Trophoblast cell (in vitro differentiated cells and primary cell): Measurements from ENCODE around the gene C1RL.

Source experiments
- DNase-seq, 2 donors: peaks; one replicate each; pipeline ENCODE4 v3.0.0-alpha.2; 2016
- H2AFZ ChIP-seq: 2 replicates; pipeline ENCODE4 v1.6.1; 2013; ENCODE audit warnings: low read length, moderate library complexity, mild to moderate bottlenecking; ENCODE audit not compliant: insufficient read depth, poor library complexity
- H2AK5ac ChIP-seq: 2 replicates; pipeline ENCODE4 v1.6.1; 2013; ENCODE audit warnings: mild to moderate bottlenecking, low read length
- H2BK120ac ChIP-seq: 2 replicates; pipeline ENCODE4 v1.6.1; 2013; ENCODE audit warnings: low read length, mild to moderate bottlenecking, moderate library complexity; ENCODE audit not compliant: insufficient read depth, poor library complexity
- H2BK12ac ChIP-seq: 2 replicates; pipeline ENCODE4 v1.6.1; 2013; ENCODE audit warnings: mild to moderate bottlenecking, low read length, moderate library complexity
- H2BK5ac ChIP-seq: 2 replicates; pipeline ENCODE4 v1.6.1; 2013; ENCODE audit warnings: low read length, low read depth, moderate library complexity, mild to moderate bottlenecking; ENCODE audit not compliant: poor library complexity
- H3K14ac ChIP-seq: 2 replicates; pipeline ENCODE4 v1.6.1; 2013; ENCODE audit warnings: mild to moderate bottlenecking, low read length
- H3K18ac ChIP-seq: 2 replicates; pipeline ENCODE4 v1.6.1; 2013; ENCODE audit warnings: mild to moderate bottlenecking, low read length
- H3K23ac ChIP-seq: 2 replicates; pipeline ENCODE4 v1.6.1; 2013; ENCODE audit warnings: low read length
- H3K27ac ChIP-seq: 2 replicates; pipeline ENCODE4 v1.5.1; 2013; ENCODE audit warnings: low read depth, mild to moderate bottlenecking, inconsistent platforms, low read length, moderate library complexity
- H3K27me3 ChIP-seq: 2 replicates; pipeline ENCODE4 v1.6.1; 2013; ENCODE audit warnings: inconsistent platforms, mild to moderate bottlenecking, low read length, moderate library complexity; ENCODE audit not compliant: insufficient read depth
- H3K36me3 ChIP-seq, 2 experiments: 1 replicate in 1 of 2; 2 replicates in 1 of 2; pipeline ENCODE4 v1.6.1; 2013; ENCODE audit warnings: low read length in 2 of 2, mild to moderate bottlenecking in 2 of 2, moderate library complexity in 1 of 2; ENCODE audit not compliant: insufficient read depth in 2 of 2, control insufficient read depth in 1 of 2
- H3K4ac ChIP-seq: 2 replicates; pipeline ENCODE4 v1.6.1; 2013; ENCODE audit warnings: low read depth, mild to moderate bottlenecking, low read length, moderate library complexity
- H3K4me1 ChIP-seq, 2 experiments: 1 replicate in 1 of 2; 2 replicates in 1 of 2; pipeline ENCODE4 v1.6.1; 2013; ENCODE audit warnings: low read length in 2 of 2, mild to moderate bottlenecking in 2 of 2, moderate library complexity in 1 of 2; ENCODE audit not compliant: insufficient read depth in 2 of 2, control insufficient read depth in 1 of 2
- H3K4me2 ChIP-seq: 2 replicates; pipeline ENCODE4 v1.6.1; 2013; ENCODE audit warnings: inconsistent platforms, mild to moderate bottlenecking, low read length, moderate library complexity
- H3K4me3 ChIP-seq: 2 replicates; pipeline ENCODE4 v1.5.1; 2013; ENCODE audit warnings: mild to moderate bottlenecking, low read depth, low read length, inconsistent platforms
- H3K79me1 ChIP-seq: one replicate; pipeline ENCODE4 v1.6.1; 2013; ENCODE audit warnings: low read length
- H3K79me2 ChIP-seq: 2 replicates; pipeline ENCODE4 v1.6.1; 2013; ENCODE audit warnings: low read length, mild to moderate bottlenecking; ENCODE audit not compliant: control insufficient read depth, insufficient read depth, poor library complexity
- H3K9ac ChIP-seq: 2 replicates; pipeline ENCODE4 v1.6.1; 2013; ENCODE audit warnings: mild to moderate bottlenecking, low read length
- H3K9me3 ChIP-seq: 2 replicates; pipeline ENCODE4 v1.6.1; 2013; ENCODE audit warnings: low read depth, mild to moderate bottlenecking, control low read depth, inconsistent platforms, low read length; ENCODE audit not compliant: insufficient read depth
- H4K12ac ChIP-seq: 2 replicates; pipeline ENCODE4 v1.6.1; 2013; ENCODE audit warnings: low read depth, mild to moderate bottlenecking, low read length, moderate library complexity
- H4K8ac ChIP-seq: 2 replicates; pipeline ENCODE4 v1.6.1; 2013; ENCODE audit warnings: low read depth, mild to moderate bottlenecking, low read length, moderate library complexity
- H4K91ac ChIP-seq: one replicate; pipeline ENCODE4 v1.6.1; 2013; ENCODE audit warnings: low read depth, mild to moderate bottlenecking, low read length, moderate library complexity
- WGBS: extraction: QIAGEN DNeasy Blood & Tissue Kit; methylation state at CpG from one replicate; pipeline ENCODE4 v1.1.7; 2013; ENCODE audit warnings: missing lambda C conversion rate; ENCODE audit not compliant: insufficient read length, insufficient coverage; ENCODE audit errors: extremely low coverage; 5-methylcytosine and 5-hydroxymethylcytosine counted together

The C1RL gene

DNA sequence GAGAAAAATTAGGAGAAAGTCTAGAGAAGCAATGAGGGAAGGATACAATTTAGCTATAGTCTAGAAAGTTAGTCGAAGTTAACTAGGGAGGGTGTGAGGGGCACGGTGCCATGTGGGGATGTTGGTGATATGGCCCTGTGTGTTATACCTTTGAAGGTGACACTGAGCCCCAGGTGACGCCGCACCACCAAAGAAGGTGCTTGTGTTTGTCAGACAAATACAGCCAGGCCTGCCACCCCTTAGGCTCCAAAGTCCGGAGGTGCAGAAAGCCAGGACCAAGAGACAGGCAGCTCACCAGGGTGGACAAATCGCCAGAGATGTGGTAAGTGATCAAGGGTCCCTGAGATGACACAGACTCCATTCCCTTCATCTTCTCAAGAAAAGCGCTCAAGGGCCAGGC, 47.4 kb downstream of the C1RL start:
- Histone ChIP-seq H3K79me1 (no peaks in the 10 kb centered on the region), H4K12ac (no peak overlapping the region), H2AK5ac (no peak overlapping the region), H3K27ac (no peak overlapping the region), H3K9me3 (no peaks in the 10 kb centered on the region), H3K4ac (no peak overlapping the region), H3K18ac (no peak overlapping the region), H2BK120ac (no peak overlapping the region), H2AFZ (no peak overlapping the region), H3K14ac (no peak overlapping the region), H2BK12ac (no peak overlapping the region), H4K91ac (no peak overlapping the region), H3K4me3 (no peak overlapping the region), H3K36me3 (no peaks in the 10 kb centered on the region), H3K4me2 (no peak overlapping the region), H3K27me3 (no peaks in the 10 kb centered on the region), H3K4me1 (no peaks in the 10 kb centered on the region), H3K9ac (no peak overlapping the region), H4K8ac (no peak overlapping the region), H3K79me2 (no peaks in the 10 kb centered on the region), H3K23ac (no peak overlapping the region), H2BK5ac (no peak overlapping the region)
- no peak for DNase-seq
- no CpG with 5 or more reads among the region's 7 CpGs for WGBS

DNA sequence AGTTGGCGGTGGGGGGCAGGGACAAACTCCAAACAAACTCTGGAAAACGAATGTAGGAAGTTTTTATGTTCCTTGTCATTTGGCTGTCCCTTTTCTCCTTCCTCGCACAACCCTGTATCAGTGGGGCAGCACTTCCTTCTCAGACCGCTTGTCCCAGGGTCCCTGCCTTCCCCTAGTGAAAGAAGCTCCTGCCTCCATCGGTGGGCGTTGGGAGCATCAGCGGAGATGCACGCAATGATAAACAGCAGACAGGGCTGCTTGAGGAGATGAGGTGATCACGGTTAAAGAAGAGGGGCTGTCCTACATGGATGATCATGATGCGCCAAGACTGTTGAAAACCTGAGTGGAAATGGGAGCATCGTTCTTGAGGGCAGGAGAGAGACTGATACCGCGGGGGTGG, 47.9 kb downstream of the C1RL start:
- Histone ChIP-seq H3K18ac (no peak overlapping the region), H2BK5ac (no peak overlapping the region), H3K4me1 (no peaks in the 10 kb centered on the region), H3K9ac (no peak overlapping the region), H2BK12ac (no peak overlapping the region), H2AFZ (no peak overlapping the region), H3K14ac (no peak overlapping the region), H2BK120ac (no peak overlapping the region), H3K23ac (no peak overlapping the region), H3K4ac (no peak overlapping the region), H3K27me3 (no peaks in the 10 kb centered on the region), H3K4me3 (peak overlapping the region; percentile 7), H3K9me3 (no peaks in the 10 kb centered on the region), H4K8ac (no peak overlapping the region), H3K79me1 (no peaks in the 10 kb centered on the region), H3K4me2 (no peak overlapping the region), H2AK5ac (no peak overlapping the region), H3K27ac (no peak overlapping the region), H3K79me2 (no peaks in the 10 kb centered on the region), H4K91ac (no peak overlapping the region), H3K36me3 (no peaks in the 10 kb centered on the region), H4K12ac (no peak overlapping the region)
- WGBS: no CpG with 5 or more reads among the region's 13 CpGs
- DNase-seq: no peak

DNA sequence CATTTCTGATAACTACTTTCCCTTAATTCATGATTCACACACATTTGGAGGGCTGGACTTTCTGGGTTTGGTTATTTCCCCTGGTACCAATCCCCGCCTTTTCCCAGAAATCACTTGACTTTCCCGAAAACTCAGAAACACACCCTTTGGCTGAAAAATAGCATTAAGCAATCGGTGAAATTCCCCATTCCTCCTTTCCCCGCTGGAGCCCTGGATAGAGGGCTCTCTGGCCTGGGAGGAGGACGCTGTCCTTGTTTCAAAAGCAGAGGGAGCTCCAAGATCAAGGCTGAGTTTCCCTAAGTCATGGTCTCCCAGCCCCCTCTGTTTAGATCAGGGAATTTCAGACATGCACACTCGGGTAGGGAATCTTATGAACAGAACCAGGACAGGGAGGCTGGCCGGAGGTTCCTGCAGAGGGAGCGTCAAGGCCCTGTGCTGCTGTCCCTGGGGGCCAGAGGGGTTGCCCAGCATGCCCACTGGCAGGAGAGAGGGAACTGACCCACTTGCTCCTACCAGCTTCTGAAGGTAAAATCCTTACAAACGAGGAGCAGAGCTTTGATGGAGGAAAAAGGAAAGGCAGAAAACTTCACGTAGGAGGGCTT, 48.6 kb downstream of the C1RL start, which contains the start of gene C1S:
Gene C1S (plus strand): TSS at position 366 of the 602 bp plus-strand sequence. CDS start 1,195 bp downstream, outside the sequence.
- WGBS: no CpG with 5 or more reads among the region's 10 CpGs
- H3K4me3 ChIP-seq: peak within 1 kb of the TSS; percentile 7
- H3K27me3 ChIP-seq: no peaks in the 10 kb centered on the region
- no peak within 1 kb of the TSS for H4K8ac ChIP-seq
- H3K9ac ChIP-seq: no peak within 1 kb of the TSS
- no peaks in the 10 kb centered on the region for H3K4me1 ChIP-seq
- H3K14ac ChIP-seq: no peak within 1 kb of the TSS
- H3K23ac ChIP-seq: no peak within 1 kb of the TSS
- H2AFZ ChIP-seq: no peak within 1 kb of the TSS
- no peaks in the 10 kb centered on the region for H3K36me3 ChIP-seq
- H2AK5ac ChIP-seq: no peak within 1 kb of the TSS
- H3K79me1 ChIP-seq: no peaks in the 10 kb centered on the region
- H3K79me2 ChIP-seq: no peaks in the 10 kb centered on the region
- H2BK12ac ChIP-seq: no peak within 1 kb of the TSS
- H4K12ac ChIP-seq: no peak within 1 kb of the TSS
- H3K4me2 ChIP-seq: no peak within 1 kb of the TSS
- no peak within 1 kb of the TSS for H3K18ac ChIP-seq
- H3K4ac ChIP-seq: no peak within 1 kb of the TSS
- no peak within 1 kb of the TSS for H2BK5ac ChIP-seq
- H3K9me3 ChIP-seq: no peaks in the 10 kb centered on the region
- DNase-seq: peak; percentile 67 to 75
- no peak within 1 kb of the TSS for H3K27ac ChIP-seq
- no peak within 1 kb of the TSS for H2BK120ac ChIP-seq
- no peak within 1 kb of the TSS for H4K91ac ChIP-seq

DNA sequence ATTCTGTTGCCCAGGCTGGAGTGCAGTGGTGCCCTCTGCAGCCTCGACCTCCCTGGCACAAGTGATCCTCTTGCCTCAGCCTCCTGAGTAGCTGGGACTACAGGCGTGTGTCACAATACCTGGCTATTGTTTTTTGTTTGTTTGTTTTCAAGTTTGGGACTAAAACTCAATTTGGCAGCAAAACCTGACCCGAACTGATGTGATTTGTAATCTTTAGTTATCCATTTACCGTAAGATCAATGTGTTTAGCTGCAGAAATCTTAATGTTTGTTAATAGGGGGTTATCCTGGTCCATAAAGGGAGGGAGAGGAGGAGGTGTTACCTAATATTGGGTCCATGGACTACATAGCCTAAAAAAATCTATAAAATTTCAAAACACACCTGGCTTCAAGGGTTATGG, 49.2 kb downstream of the C1RL start:
- Histone ChIP-seq H3K4me2 (no peak overlapping the region), H2BK120ac (no peak overlapping the region), H2AFZ (no peak overlapping the region), H2BK12ac (no peak overlapping the region), H3K23ac (no peak overlapping the region), H3K14ac (no peak overlapping the region), H3K18ac (no peak overlapping the region), H3K9me3 (no peaks in the 10 kb centered on the region), H3K4me1 (no peaks in the 10 kb centered on the region), H3K36me3 (no peaks in the 10 kb centered on the region), H3K4me3 (no peak overlapping the region), H3K79me1 (no peaks in the 10 kb centered on the region), H2AK5ac (no peak overlapping the region), H3K27me3 (no peaks in the 10 kb centered on the region), H4K12ac (no peak overlapping the region), H2BK5ac (no peak overlapping the region), H3K9ac (no peak overlapping the region), H4K91ac (no peak overlapping the region), H3K4ac (no peak overlapping the region), H3K27ac (no peak overlapping the region), H3K79me2 (no peaks in the 10 kb centered on the region), H4K8ac (no peak overlapping the region)
- WGBS: no CpG with 5 or more reads among the region's 4 CpGs
- no peak for DNase-seq
